Mucosa of descending colon (tissue), 3 donors: ENCODE measurements around the gene TMEM178A. TPM values are rescaled to one million over a fixed set of nuclear protein-coding genes. Genes with fewer than 3 reads are reported as not detected.
A peak's percentile ranks its signal among the peaks of the same experiment; 100 is the strongest.
"Not testable (repeated sequence)": the region's sequence is repeated elsewhere in the genome, so short reads cannot be mapped to it uniquely, and the experiment has no call there.

Experiments used
- ATAC-seq: fragments of 200-7000 bp; cut with Tn5 transposase; one replicate; pipeline ENCODE4 v1.9.1; 2020; ENCODE audit warnings: mild to moderate bottlenecking, moderate library complexity
- DNase-seq, 3 donors: peaks; one replicate each; pipeline ENCODE4 v3.0.0-alpha.2; 2020
- H3K36me3 ChIP-seq: fragments of 200-600 bp; one replicate; pipeline ENCODE4 v1.8.0; 2021; ENCODE audit warnings: low read depth, mild to moderate bottlenecking
- H3K4me1 ChIP-seq: fragments of 200-600 bp; one replicate; pipeline ENCODE4 v1.8.0; 2021; ENCODE audit warnings: low read depth, mild to moderate bottlenecking
- H3K4me3 ChIP-seq: fragments of 200-600 bp; one replicate; pipeline ENCODE4 v1.8.0; 2021; ENCODE audit warnings: mild to moderate bottlenecking
- H3K9me3 ChIP-seq: fragments of 200-600 bp; one replicate; pipeline ENCODE4 v1.8.0; 2021; ENCODE audit warnings: mild to moderate bottlenecking
- intact Hi-C, 2 donors: fragments of 100-400 bp; cut with DNase I in 1 of 2; cut with micrococcal nuclease in 1 of 2; formaldehyde crosslinking; loops; one replicate each; pipeline versions ENCODE4 v1.11.0 to v1.11.1; 2022; cut with DNase I, micrococcal nuclease
- total RNA-seq, 3 donors: library from RNA; stranded (reverse); fragmentation: NEBNext Ultra II Directional in 2 of 3; extraction: Animal tissue kit (Norgen Biotek cat#: 25700) in 2 of 3; gene quantifications; one replicate each; pipeline versions ENCODE4 v1.2.1 to v1.2.4, GENCODE V29; 2021 to 2023
- TF ChIP-seq, protein P1 (sequence below): fragments of 200-600 bp; IDR thresholded peaks from one replicate; pipeline ENCODE4 v1.8.0; 2022; ENCODE audit warnings: antibody characterized with exemption, mild to moderate bottlenecking
- donor health status: DM: no; HTN: no; CAD: no; lungs with moderate emphysema.
- donor health status: DM: no; HTN: no; CAD: no.
- donor health status: DM: no; HTN: yes; CAD: no.

The TMEM178A gene
- total RNA-seq, 3 donors from 2014 or later: 1.0 to 3.9 (median 1.2) TPM

DNA sequence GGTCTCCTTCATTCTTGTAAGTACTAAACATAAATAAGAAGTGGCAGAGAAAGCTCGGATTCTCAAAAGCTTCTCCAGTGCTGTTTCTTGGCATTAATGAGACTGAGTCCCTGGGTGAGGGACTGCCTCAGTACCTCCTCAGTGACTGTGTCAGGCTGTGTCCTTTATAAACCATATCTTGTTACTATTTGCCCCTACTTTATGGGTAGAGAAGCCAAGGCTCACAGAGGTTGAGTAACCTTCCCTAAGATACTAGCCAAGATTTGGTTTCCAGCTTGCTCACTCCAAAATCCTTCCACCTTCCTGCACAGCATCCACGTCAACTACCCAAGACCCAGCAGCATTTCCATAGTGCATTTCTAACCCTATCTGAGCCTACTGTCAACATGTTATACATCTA, 57.8 kb downstream of the TMEM178A start:
- TF ChIP-seq, protein P1, sequence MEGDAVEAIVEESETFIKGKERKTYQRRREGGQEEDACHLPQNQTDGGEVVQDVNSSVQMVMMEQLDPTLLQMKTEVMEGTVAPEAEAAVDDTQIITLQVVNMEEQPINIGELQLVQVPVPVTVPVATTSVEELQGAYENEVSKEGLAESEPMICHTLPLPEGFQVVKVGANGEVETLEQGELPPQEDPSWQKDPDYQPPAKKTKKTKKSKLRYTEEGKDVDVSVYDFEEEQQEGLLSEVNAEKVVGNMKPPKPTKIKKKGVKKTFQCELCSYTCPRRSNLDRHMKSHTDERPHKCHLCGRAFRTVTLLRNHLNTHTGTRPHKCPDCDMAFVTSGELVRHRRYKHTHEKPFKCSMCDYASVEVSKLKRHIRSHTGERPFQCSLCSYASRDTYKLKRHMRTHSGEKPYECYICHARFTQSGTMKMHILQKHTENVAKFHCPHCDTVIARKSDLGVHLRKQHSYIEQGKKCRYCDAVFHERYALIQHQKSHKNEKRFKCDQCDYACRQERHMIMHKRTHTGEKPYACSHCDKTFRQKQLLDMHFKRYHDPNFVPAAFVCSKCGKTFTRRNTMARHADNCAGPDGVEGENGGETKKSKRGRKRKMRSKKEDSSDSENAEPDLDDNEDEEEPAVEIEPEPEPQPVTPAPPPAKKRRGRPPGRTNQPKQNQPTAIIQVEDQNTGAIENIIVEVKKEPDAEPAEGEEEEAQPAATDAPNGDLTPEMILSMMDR: no peak
- no peak for ATAC-seq
- DNase-seq: no peak
- intact Hi-C loops: no loop called here
- H3K4me1 ChIP-seq: no peaks in the 10 kb centered on the region
- no peak overlapping the region for H3K4me3 ChIP-seq
- no peaks in the 10 kb centered on the region for H3K36me3 ChIP-seq
- no peaks in the 10 kb centered on the region for H3K9me3 ChIP-seq

GRCh38 chr2:39723946-39724827, 58.5 kb downstream of the TMEM178A start:
- no peaks in the 10 kb centered on the region for H3K4me1 ChIP-seq
- DNase-seq (no peak), ATAC-seq (no peak)
- TF ChIP-seq, protein P1: no peak
- H3K4me3 ChIP-seq: no peak overlapping the region
- intact Hi-C loops: no loop called here
- no peaks in the 10 kb centered on the region for H3K9me3 ChIP-seq
- no peaks in the 10 kb centered on the region for H3K36me3 ChIP-seq

GRCh38 chr2:39724828-39725144, 59.1 kb downstream of the TMEM178A start:
- Histone ChIP-seq H3K4me1 (no peaks in the 10 kb centered on the region), H3K9me3 (no peaks in the 10 kb centered on the region), H3K4me3 (no peak overlapping the region), H3K36me3 (no peaks in the 10 kb centered on the region)
- ATAC-seq: no peak
- intact Hi-C loops: no loop called here
- DNase-seq: no peak
- TF ChIP-seq, protein P1: no peak

- intact Hi-C loops: no loop called here
- H3K4me3 ChIP-seq: no peak overlapping the region
- H3K9me3 ChIP-seq: no peaks in the 10 kb centered on the region
- DNase-seq (no peak), ATAC-seq (no peak)
- no peaks in the 10 kb centered on the region for H3K36me3 ChIP-seq
- no peaks in the 10 kb centered on the region for H3K4me1 ChIP-seq
- TF ChIP-seq, protein P1: no peak
These were observed 59.7 kb downstream of the TMEM178A start for GRCh38 chr2:39725401-39725800.

GRCh38 chr2:39728085-39728484, 62.4 kb downstream of the TMEM178A start:
- DNase-seq, H3K9me3 ChIP-seq, intact Hi-C loops, H3K4me1 ChIP-seq, ATAC-seq, H3K36me3 ChIP-seq, H3K4me3 ChIP-seq: not testable (repeated sequence)

GRCh38 chr2:39728941-39729351, 63.2 kb downstream of the TMEM178A start:
- peak in 2 of 3 donors; percentile 31 to 44 for DNase-seq
- ATAC-seq: peak; percentile 63

More at GRCh38 chr2:39728941-39729351, 63.2 kb downstream of the TMEM178A start:
- no peaks in the 10 kb centered on the region for H3K36me3 ChIP-seq
- TF ChIP-seq, protein P1: peak; percentile 53
- H3K4me1 ChIP-seq: no peaks in the 10 kb centered on the region
- H3K9me3 ChIP-seq: no peaks in the 10 kb centered on the region
- no peak overlapping the region for H3K4me3 ChIP-seq
- intact Hi-C loops: no loop called here
